ENCODE measurements around the gene LRP1B.

DNA sequence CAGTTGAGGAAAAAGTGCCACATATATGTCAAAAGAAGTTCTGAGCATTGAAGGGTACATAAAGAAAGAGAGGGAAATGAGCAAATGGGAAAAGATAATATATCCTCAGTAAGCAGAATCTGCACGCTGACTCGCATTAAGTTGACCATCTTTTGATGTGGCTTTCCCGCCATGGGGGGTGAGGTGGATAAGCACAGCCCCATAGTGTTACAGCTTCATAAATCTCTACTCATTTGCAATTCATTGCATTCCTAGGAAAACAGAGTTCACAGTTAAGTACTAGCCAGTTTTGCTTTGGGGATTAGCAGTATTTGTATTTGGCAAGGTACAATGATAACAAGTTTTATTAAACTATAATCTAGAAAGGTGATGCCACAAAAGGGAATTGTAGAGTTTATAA is 814.2 kb downstream of the LRP1B start:
- TF ChIP-seq FOXM1 (IDR thresholded peaks at IDR 0.05; ENCODE audit: borderline replicate concordance, low read depth): no peak
- TF ChIP-seq, protein P1, sequence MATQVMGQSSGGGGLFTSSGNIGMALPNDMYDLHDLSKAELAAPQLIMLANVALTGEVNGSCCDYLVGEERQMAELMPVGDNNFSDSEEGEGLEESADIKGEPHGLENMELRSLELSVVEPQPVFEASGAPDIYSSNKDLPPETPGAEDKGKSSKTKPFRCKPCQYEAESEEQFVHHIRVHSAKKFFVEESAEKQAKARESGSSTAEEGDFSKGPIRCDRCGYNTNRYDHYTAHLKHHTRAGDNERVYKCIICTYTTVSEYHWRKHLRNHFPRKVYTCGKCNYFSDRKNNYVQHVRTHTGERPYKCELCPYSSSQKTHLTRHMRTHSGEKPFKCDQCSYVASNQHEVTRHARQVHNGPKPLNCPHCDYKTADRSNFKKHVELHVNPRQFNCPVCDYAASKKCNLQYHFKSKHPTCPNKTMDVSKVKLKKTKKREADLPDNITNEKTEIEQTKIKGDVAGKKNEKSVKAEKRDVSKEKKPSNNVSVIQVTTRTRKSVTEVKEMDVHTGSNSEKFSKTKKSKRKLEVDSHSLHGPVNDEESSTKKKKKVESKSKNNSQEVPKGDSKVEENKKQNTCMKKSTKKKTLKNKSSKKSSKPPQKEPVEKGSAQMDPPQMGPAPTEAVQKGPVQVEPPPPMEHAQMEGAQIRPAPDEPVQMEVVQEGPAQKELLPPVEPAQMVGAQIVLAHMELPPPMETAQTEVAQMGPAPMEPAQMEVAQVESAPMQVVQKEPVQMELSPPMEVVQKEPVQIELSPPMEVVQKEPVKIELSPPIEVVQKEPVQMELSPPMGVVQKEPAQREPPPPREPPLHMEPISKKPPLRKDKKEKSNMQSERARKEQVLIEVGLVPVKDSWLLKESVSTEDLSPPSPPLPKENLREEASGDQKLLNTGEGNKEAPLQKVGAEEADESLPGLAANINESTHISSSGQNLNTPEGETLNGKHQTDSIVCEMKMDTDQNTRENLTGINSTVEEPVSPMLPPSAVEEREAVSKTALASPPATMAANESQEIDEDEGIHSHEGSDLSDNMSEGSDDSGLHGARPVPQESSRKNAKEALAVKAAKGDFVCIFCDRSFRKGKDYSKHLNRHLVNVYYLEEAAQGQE (IDR thresholded peaks at IDR 0.05; ENCODE audit: low read depth): no peak
- no peak for TF ChIP-seq CREB1 (IDR thresholded peaks at IDR 0.05; ENCODE audit: low read depth)

All from Ishikawa (cell line).